ENCODE results near the gene USH1G.

USH1G gene

DNA sequence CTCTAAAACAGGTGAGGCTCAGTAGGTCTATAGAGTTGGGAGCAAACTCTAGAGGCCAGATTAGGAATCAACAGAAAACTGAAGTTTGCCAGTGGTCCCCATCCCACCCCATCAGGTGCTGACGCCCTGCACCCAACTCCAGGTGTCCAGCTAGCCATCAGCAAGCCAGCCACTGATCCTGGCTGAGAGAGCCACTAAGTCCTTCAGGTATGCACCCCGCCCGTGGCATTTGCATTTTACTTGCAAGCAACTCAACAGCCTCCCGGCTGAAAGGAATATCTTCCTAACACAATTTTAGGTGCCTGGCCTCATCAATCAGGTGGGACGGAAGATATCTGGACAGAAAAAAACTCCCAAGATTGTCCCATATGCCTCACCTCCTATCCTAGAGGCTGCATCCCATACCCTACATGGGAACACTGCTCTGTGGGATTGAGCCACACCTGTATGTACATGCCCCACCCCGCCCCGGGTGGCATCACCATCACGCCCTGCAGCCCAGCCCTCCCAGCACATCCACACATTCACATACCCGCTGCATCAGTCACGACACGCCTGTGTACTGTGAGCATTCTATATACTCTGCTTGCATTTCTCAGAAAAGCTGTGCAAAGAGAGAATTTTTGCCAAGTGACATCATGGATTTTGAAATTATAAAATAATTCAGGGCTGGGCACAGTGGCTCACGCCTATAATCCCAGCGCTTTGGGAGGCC lies 20.9 kb upstream of the USH1G start:
- Mint-ChIP-seq H3K27me3 (ENCODE audit: low read depth, poor library complexity) (peaks cover 97% of the 10 kb centered on the region), H3K9me3 (no peaks in the 10 kb centered on the region), H3K4me3 (no peak overlapping the region), H3K36me3 (ENCODE audit: low read depth) (no peaks in the 10 kb centered on the region), H3K27ac (no peak overlapping the region), H3K4me1 (peaks cover 6% of the 10 kb centered on the region)
- no peak for DNase-seq
- TF ChIP-seq CTCF (IDR thresholded peaks at IDR 0.05): no peak

DNA sequence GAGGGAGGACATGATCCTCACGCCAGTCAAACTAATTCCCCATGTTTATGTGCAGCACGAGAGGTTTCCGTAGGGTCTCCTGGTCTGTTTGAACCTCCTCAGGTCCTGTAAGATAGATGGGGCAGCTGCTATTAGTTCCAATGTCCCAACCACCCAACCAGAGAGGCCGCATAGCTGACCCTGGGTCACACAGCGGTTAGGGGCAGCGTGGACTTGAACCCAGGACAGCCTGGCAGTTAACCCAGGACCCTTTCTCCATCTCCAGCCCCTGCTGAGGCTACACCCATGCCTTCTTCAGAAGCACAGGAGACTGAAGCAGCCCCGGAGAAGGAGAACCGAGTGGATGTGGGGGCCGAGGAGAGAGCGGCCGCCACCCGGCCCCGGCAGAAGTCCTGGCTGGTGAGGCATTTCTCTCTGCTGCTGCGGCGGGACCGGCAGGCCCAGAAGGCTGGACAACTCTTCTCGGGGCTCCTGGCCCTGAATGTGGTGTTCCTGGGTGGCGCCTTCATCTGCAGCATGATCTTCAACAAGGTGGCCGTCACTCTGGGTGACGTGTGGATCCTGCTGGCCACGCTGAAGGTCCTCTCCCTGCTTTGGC lies 18.2 kb upstream of the USH1G start:
- peaks cover 98% of the 10 kb centered on the region for H3K27me3 Mint-ChIP-seq (ENCODE audit: low read depth, poor library complexity)
- no peak for TF ChIP-seq CTCF (IDR thresholded peaks at IDR 0.05)
- no peak overlapping the region for H3K27ac Mint-ChIP-seq
- H3K4me3 Mint-ChIP-seq: no peak overlapping the region
- peaks cover 6% of the 10 kb centered on the region for H3K4me1 Mint-ChIP-seq
- no peak for DNase-seq
- H3K9me3 Mint-ChIP-seq: no peaks in the 10 kb centered on the region
- H3K36me3 Mint-ChIP-seq (ENCODE audit: low read depth): no peaks in the 10 kb centered on the region

GRCh38 chr17:74939534-74939933 lies 16.5 kb upstream of the USH1G start:
- H3K27ac Mint-ChIP-seq: no peak overlapping the region
- H3K4me3 Mint-ChIP-seq: no peak overlapping the region
- no peaks in the 10 kb centered on the region for H3K9me3 Mint-ChIP-seq
- no peaks in the 10 kb centered on the region for H3K36me3 Mint-ChIP-seq (ENCODE audit: low read depth)
- DNase-seq: no peak
- peaks cover 99% of the 10 kb centered on the region for H3K27me3 Mint-ChIP-seq (ENCODE audit: low read depth, poor library complexity)
- no peaks in the 10 kb centered on the region for H3K4me1 Mint-ChIP-seq
- no peak for TF ChIP-seq CTCF (IDR thresholded peaks at IDR 0.05)

GRCh38 chr17:74938194-74938950 lies 15.3 kb upstream of the USH1G start:
- H3K27me3 Mint-ChIP-seq (ENCODE audit: low read depth, poor library complexity): peaks cover 99% of the 10 kb centered on the region
- no peak for TF ChIP-seq CTCF (IDR thresholded peaks at IDR 0.05)
- no peak overlapping the region for H3K4me3 Mint-ChIP-seq
- H3K27ac Mint-ChIP-seq: no peak overlapping the region
- no peaks in the 10 kb centered on the region for H3K9me3 Mint-ChIP-seq
- H3K4me1 Mint-ChIP-seq: no peaks in the 10 kb centered on the region
- H3K36me3 Mint-ChIP-seq (ENCODE audit: low read depth): no peaks in the 10 kb centered on the region
- DNase-seq: no peak

DNA sequence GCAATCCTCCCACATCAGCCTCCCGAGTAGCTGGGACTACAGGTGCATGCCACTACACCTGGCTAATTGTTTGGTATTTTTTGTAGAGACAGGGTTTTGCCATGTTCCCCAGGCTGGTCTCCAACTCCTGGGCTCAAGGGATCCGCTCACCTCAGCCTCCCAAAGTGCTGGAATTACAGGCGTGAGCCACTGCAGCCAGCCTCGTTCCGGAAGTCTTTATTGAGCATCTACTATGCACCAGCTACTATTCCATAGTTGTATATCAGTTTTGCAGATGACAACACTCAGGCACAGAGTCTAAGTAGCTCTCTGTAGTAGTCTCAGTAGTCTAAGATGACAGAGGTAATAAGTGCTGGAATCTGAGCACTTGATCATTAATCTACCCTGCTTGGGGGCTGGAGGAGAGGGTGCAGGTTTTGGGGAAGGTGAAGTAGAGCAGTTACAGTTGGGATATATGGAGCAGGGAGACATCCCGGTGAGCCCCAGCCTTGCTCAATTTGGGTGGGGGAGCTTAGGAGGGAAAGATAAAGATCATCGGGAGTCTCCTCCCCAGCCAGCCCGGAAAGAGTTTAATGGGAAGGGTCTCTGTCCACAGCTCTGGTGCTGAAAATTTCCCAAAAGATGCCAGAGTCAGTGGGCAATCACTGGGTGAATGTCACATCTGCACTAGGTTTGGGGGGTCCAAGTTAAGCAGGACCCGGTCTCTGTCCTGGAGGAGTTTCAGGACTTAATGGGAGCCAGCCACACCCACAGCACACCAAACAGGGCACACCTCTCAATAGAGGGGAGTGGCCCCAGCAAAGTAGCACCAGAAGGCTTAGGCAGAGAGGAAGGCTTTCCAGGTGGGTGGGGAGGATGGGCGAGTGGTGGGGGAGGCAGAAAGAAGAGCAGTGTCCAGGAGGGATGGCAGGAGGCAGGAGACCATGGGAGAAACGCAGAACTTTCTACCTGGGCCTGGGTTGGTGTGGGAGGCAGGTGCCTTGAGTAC lies 14.3 kb upstream of the USH1G start:
- no peak overlapping the region for H3K27ac Mint-ChIP-seq
- no peaks in the 10 kb centered on the region for H3K4me1 Mint-ChIP-seq
- peaks cover 99% of the 10 kb centered on the region for H3K27me3 Mint-ChIP-seq (ENCODE audit: low read depth, poor library complexity)
- no peaks in the 10 kb centered on the region for H3K36me3 Mint-ChIP-seq (ENCODE audit: low read depth)
- H3K9me3 Mint-ChIP-seq: no peaks in the 10 kb centered on the region
- DNase-seq: peak; percentile 65
- no peak overlapping the region for H3K4me3 Mint-ChIP-seq
- TF ChIP-seq CTCF (IDR thresholded peaks at IDR 0.05): no peak
